Activated T-cell treated with anti-CD3 and anti-CD28 coated beads, Interleukin-2, amount 50 U/mL, for 48 hours (primary cell): ENCODE data around the gene LRP4.

Source experiments
- DNase-seq, 2 experiments: peaks; one replicate each; pipeline ENCODE4 v3.0.0-alpha.2; 2020

The LRP4 gene

DNA sequence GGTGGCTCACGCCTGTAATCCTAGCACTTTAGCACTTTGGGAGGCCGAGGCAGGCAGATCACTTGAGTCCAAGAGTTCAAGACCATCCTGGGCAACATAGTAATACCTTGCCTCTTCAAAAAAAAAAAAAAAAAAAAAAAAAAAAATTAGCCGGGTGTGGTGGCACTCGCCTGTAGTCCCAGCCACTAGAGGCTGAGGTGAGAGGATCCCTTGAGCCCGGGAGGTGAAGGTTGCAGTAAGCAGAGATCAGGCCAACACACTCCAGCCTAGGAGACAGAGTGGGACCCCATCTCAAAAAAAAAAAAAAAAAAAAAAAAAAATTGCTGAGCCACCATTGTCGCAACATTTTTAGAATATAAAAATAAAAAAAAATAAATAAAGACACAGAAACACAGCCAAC, 79.8 kb downstream of the LRP4 start:
- DNase-seq, result no peak

DNA sequence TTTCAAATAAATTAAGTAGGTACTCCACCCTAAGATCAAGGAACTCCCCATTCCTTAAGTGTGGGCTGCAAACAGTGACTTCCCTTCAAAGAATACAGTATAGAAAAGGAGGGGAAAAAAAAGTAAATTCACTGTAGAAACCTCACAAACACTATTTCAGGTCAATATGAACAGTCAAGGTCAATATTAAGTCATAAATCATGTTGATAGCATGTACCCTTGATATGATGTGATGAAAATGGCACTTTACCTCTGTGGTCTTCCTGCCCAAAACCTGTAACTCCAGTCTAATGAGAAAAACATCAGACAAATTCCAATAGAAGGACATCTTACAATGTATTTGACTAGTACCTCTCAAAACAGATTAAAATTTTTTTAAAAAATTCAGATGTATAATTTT, 80.5 kb downstream of the LRP4 start:
- no peak for DNase-seq

- DNase-seq, result no peak
These were observed 81.5 kb downstream of the LRP4 start for GRCh38 chr11:46836870-46837269.

GRCh38 chr11:46836431-46836830, 81.9 kb downstream of the LRP4 start:
- no peak for DNase-seq

DNA sequence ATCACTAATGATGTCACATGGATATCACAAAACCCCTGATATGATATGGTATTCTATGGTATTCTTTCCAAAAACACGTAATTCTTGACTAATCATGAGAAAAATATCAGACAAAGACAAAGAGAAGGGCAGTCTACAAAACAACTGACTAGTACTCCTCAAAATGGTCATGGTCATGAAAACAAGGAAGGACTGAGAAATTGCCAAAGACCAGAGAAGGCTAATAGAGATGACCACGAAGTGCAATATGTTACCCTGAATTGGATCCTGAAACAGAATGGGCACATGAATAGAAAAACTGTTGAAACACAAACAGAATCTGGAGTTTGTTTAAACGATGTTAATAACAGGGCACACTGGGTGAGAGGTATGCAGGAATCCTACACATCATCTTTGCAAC, 82.5 kb downstream of the LRP4 start:
- no peak for DNase-seq

GRCh38 chr11:46834821-46835220, 83.5 kb downstream of the LRP4 start:
- DNase-seq, result no peak

GRCh38 chr11:46832511-46833214, 85.7 kb downstream of the LRP4 start:
- DNase-seq, result no peak

DNA sequence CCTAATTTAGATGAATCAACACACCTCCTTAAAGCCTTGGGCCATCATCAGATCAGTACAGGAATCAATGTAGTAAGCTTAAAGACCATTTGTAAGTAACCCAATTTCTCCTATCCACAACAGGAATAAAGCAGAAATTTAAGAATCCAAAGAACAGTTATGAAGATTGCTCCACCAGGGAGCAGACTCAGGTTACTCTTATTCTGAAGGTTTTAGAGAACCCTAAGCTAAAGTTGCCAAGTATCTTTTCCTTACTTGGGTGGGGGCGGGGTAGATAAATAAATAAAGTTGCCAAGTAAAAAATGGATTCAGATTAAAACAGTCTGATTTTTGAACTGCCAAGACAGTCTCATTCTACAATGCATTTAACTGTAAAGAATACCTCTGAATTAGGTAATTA, 90.4 kb downstream of the LRP4 start:
- no peak for DNase-seq

GRCh38 chr11:46826310-46827044, 91.9 kb downstream of the LRP4 start:
- peak; percentile 75 to 84 for DNase-seq

DNA sequence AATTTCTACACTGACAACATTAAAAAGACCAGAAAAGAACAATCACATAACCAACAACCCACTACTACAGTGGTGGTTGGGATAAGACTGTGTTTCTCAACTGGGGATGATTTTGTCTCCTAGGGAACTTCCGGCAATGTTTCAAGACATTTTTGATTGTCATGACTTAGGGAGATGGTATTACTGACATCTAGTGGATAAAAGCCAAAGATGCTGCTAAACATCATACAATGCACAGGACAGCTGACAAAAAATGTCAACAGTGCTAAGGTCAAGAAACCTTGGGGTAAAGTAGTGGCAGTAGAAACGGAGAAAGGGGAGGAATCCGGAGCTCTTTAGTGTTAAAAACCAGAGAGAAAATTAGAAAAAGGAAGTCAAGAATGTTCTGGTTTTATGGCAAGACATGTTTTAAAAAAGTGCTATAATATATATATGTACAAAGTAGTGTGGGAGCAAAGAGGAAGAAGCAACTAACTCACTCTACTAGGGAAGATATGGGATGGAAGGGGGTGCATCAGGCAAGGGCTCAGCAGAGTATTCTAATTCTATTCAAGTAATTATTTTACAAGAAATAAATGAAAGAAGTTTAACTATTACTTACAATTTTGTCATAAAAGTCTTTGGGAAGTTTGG, 109.4 kb downstream of the LRP4 start:
- DNase-seq, result no peak
